GM21825 (cell line): ENCODE data around the gene GMDS.

Experiments used
- ATAC-seq: cut with Tn5 transposase; IDR thresholded peaks from one replicate; pipeline ENCODE4 v1.9.1; 2021; ENCODE audit warnings: mild to moderate bottlenecking, moderate library complexity; ENCODE audit not compliant: unreplicated experiment

Gene GMDS

DNA sequence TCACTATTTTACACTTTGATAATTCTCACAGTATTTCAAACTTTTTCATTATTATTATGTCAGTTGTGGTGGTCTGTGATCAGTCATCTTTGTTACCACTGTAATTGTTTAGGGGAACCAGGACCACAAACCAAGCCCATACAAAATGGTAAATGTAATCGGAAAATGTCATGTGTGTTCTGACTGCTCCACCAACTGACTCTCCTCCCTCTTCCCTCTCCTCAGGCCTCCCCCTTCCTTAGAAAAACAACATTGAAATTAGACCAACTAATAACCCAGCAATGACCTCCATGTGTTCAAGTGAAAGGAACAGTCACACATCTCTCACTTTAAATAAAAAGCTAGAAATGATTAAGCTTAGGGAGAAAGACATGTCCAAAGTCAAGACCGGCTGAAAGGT is 63.8 kb downstream of the GMDS start:
- no peak for ATAC-seq

DNA sequence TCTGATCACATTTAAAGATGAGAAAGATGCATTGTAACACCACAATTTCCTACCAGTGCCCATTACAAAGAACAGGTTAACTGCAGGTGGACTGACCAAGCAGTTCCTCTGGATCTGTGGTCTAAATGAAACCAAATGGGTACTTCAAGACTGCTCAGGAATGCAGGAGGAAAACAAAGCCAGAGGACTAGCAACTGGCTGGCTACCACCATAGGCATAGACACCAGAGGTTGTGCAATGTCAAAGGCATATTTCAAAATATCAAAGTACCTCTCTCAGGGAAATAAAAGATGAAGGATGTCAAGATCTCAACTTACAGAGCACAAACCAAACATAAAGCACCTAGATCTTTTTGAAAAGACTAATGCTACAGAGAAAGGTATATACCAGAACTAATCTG is 65.5 kb downstream of the GMDS start:
- no peak for ATAC-seq

DNA sequence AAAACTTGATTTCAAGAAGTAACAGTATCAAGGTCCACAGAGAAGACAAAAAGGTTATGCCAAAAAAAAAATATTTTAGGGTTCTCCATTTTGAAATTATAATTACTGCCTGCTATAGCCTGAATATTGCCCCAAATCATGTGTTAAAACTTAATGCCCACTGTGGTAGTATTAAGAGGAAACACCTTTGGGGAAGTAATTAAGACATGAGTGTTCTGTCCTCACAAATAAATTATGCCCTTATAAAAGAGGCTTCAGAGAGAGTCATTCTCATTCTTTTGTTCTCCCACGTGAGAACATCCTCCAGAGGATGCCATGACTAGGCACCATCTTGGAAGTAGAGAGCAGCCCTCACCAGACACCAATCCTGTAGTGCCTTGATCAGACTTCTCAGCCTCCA is 66.2 kb downstream of the GMDS start:
- ATAC-seq = no peak

DNA sequence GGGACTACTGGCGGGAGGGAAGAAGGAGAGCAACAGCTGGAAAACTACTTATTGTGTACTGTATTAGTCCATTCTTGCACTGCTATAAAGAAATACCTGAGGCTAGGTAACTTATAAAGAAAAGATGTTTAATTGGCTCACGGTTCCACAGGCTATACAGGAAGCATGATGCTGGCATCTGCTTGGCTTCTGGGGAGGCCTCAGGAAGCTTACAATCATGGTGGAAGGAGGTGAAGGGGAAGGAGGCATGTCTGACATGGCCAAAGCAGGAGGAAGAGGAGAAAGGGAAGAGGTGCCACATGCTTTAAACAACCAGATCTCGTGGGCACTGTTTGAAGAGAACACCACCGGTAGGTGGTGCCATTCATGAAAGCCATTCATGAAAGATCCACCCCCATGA is 67.3 kb downstream of the GMDS start:
- ATAC-seq = no peak

DNA sequence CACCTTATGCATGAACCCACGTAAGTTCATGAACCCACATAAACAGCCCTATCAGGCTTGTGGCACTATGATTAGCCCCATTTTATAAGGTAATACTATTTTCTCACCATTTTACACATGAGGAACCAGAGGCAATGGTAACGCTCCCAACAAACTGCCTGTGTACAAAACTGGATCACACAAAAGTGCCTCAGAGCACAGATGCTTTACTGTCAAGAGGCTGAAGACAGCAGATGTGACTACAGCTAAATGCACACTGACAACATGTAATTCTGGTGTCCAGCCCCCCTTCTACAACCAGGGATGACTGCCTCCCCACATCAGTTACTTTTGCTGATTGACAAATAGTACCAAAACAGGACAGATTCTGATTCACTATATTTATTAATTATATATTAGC is 69.6 kb downstream of the GMDS start:
- no peak for ATAC-seq

DNA sequence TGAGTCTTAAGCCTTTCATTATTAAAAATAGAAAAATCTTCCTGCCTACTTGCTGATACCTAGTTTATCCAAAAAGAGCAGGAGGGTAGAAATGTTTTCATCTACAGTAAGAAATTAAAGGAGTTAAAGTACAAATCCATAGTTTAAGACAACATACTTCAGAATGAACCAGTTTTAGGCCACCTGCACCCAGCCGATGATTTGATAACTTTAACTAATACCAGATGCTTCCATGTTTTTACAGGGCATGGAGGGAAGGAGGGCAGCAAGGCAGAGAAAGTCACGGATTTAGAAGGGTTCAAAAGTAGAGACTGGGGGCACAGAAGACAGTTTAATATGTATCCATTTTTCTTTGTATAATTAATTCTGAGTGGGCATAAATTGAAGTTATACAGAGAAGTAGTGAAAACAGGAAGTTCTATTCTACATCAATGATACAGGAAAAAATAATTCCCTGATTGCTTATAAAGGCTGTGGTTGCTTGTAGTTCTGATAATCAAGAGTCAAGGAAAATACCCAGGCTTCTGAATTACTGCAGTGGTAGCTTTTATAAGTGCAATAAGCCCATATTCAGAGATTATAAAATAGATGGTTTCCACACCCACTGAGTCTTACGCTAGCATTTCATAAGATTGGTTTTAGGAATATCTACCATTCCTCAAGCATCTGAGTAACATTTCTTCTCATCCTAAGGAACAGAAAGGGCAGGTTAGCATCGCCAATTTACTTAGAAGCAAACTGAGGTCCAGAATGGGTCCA is 72.0 kb downstream of the GMDS start:
- no peak for ATAC-seq

DNA sequence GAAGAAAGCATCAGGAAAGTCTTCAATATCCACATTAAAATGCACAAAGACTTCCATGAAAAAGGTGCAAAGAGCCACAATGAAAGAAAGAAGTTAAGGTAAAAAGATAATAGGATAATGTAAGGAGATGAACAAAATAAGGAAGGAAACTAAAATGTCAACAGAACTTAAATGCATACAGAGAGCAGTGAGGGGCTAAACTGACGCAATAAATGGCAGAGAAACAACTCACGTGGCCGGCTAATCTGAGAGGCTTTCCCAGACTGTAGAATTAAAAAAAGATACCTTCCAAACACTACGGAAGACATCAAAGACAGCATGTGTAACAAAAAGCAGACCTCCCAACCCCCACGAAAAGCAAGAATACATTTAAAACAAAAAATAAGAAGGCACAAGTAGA is 73.7 kb downstream of the GMDS start:
- ATAC-seq = no peak

DNA sequence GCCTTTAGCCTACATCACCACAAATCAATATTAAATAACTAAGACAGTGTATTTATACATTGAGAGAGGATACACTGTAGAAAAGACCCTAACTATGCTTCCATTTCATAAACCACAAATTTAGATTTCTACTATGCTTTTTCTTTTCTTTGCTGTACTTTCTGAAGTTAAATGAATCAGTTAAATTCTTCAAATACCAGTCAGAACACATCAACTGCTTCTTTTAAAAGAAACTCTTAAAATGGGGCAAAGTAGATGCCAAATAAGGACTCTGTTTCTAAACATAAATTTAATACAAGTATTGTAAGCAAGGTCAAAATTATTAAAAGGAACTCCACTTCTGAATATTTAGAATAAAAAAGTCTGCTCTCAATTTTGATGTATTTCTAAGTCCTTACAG is 76.9 kb downstream of the GMDS start:
- ATAC-seq = no peak

DNA sequence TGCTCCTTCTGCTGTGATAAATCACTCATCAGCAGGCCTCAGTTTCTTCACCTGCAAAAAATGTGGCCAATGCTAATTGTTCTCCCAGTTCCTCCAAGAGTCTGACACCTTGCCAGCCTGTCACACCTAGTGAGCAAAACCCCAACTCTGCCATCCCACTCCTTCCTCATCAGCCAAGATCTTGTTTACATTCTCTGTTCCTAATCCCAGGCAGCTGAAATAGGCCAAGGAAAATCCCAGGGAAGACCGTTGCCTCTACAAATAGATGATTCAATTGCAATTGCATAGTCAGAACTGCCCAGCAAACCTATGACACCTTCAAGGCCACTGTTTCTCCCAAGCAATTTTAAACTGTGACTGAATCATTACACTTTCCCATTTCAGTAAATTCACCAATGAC is 78.7 kb downstream of the GMDS start:
- no peak for ATAC-seq

DNA sequence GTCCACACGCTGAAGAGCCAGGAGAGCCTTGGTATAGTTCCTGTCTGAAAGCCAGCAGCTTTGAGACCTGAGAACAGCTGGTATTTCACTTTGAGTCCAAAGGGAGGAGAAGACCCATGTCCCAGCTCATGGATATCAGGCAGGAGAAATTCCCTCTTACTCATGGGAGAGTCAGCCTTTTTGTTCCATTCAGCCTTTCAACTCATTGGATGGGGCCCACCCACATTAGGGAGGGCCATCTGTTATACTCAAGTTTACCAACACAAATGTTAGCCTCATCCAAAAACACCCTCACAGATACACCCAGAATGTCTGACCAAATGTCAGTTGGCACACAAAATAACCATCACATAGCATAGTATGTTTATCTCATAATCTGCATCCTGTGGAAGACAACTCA is 80.1 kb downstream of the GMDS start:
- ATAC-seq = no peak

DNA sequence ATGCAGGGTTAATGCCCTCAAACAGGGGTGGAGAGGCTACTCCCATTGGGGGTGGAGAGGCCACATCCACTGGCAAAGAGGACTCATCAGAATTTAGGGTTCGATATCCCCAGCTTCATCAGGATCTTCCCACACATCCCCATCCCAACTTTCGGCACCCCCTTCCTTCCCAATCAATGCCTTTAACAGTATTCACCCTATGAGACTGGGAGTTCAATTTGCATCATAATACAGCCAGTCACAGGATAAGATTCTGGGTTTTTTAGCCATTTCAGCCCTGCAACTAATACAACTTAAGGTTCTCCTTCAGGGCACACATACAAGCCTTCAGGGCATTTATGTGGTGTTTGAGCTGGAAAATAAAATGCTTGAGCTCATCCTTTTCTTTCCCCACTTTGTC is 80.9 kb downstream of the GMDS start:
- ATAC-seq = no peak

DNA sequence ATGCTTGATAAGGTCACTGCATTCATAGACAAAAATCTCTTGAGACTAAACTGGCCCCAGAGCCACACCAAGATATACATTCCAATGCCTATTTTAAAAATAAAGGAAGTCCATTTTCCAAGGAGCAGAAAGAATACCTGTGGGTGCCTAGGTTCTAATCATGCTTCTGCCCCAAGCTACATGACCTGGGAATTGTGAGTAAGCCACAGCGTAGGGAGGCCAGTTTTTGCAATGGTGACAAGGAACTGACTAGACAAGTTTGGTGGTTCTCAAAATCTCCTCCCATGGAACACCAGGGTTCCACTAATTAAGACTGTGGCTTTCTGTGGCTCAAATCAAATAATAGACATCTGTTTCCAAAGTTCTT is 83.3 kb downstream of the GMDS start:
- no peak for ATAC-seq

DNA sequence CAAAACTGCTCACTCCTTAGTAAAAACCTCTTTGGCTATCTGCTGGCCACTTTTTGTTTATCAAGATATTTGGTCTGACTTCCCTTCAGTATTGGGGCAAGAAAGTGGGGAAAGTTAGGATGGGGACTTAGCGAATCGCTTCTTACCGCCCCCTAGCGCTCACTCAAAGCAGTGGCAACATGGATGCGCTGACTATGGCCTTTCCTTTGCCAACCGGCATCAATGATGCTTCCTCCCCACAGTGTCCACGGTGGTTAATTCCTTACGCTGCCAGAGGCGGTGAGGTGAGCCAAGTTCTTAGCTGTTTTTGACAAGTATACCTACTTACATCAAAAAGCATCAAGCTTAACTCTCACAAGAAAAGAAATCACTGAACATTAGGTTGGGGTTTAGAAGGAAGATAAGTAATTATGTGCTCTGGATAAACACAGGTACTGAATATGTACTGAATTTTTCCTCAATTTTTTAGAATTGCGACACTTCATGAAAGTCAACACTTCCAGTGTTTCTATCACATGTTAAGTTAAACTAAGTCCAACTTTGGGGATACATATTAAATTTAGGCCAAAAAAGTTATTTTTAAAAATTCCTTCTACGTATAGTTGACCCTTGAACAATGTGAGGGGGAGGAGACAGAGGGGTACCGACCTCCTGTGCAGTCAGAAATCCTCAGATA is 86.7 kb downstream of the GMDS start:
- ATAC-seq = no peak

DNA sequence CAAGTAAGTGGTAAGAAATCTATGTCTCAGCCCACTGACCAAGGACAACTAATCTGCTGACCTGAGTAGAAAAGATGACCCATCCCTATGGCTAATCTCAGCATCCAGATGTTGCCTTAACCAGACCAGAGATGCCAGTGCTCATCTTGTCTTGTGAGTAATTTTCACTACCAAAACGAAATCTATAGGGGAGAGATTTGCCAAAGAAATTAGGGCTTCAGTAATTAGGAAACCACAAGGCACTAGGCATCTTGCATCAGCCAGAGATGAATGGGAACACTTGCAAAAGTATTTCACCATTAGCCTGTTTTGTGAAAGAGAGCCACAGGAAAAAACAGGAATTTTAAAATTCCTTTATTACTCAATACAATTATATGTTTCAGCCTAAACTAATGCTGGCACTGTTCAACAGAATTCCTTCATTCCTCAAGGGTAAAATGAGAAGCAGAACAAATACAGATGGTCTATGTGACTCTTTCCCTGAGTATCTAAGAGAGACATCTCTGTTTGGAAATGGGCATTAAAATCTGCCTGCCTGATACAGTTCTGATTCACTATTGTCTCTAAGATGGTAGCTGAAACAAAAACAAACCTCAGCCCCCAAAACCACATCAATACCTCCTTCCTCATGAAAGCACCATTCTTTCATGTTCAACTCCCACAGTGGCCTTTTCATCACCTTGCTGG is 87.8 kb downstream of the GMDS start:
- no peak for ATAC-seq

DNA sequence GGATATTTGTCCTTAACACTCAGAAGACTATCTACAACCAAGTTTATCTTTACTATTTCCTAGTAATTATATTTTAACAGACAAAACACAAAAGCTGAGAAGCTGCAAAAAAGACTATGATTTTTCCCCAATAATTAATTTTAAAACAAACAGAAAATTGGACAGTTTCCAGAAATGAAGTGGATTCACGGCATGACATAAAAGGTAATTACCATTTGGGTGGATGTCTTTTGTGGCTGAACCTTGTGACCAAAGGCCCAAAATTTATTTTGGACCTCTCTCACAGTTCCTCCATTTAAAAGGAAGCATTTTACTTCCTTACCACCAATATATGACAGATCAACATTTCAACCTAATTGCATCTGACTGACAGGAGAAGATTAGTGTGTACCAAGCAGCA is 90.2 kb downstream of the GMDS start:
- ATAC-seq = no peak

DNA sequence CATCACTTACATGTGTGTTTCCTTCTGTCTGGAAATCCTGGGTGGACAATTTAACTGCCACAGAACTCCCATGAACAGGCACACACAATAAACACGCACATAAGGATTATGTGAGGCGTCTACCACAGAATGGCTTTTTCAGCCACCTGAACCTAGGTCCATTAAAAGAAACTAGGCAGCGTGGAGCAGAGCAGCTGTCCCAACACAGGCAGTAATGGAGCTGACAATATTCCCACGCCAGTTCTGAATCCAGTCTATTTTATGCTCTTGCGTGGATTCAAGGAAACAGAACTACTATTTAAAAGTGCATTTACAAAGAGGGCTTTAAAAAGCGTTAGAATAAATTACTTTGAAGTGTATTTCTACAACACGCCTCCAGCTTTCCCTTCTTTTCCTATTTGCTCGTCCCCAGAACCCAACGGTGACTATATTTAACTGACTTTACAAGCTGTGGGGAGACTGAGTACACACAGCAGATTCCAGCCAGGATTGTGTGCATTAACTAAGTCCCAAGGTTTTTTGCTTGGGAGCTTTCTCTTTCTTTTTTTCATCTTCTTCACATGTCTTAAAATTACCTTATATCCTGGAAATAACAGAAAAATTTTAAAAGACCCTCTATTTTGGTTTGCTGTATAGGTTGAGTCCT is 95.9 kb downstream of the GMDS start:
- ATAC-seq = no peak

DNA sequence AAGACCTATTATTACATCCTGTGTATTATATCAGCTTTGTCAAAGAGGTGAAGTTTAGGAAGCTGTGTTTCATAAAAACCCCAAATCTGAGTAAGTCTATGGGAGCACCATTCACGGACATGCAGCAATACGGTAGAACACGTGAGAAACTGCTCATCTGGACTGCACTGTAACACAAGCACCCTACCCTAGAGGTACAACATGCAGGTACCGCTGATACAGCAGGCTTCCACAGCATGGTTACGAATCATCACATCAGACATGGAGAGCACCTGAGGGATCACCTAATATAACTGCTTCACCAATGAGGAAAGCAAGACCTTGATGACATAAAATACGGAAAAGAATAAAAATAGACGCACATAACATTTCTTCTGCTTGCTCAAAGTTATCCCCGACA is 96.7 kb downstream of the GMDS start:
- no peak for ATAC-seq

DNA sequence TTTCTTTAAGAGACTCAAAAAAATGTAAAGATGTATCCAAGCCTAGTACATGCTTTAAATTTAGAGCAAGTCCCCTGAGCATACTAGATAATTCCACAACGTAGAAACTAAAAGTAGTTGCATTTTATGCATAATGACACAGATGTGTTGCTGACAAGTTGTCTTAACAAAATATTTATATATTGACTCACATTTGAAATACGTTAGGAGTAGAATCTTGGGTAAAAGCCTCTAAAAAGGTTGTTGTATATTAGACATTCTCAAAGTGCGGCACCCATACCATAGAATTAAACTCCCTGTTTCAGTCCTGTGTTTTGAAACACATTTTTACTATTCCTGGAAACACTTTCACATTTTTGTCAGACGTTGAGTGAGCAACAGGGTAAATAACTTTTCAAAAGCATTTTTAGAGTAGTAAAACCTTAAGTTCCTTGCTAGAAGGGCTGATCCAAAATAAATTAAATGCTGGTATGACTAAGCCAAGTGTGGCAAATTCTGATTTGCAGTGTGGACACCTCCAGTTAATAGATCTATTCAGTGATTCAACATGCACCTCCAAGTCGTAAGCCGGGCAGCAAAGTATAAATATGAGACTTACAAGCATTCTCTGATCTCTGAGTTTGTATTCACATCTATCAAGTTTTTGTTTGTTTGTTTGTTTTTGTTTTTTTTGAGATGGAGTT is 97.5 kb downstream of the GMDS start:
- ATAC-seq = no peak

DNA sequence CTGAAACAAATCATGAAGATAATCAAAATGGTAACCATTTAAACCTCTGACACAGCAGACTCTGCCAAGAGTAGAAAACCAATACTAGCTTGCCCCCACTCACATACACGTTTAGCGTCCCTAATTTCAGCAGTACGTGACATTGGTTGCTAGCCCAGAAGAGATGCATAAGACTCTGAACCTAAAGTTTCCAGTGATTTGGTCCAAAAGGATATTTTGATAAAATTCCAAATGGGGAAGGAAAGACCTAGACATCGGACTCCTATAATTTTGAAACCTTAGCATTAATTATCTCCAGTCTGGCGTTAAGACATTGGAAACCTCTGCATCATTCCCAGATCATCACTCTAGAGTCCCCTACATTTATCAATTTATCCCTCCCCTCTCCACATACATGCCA is 98.1 kb downstream of the GMDS start:
- ATAC-seq = no peak

DNA sequence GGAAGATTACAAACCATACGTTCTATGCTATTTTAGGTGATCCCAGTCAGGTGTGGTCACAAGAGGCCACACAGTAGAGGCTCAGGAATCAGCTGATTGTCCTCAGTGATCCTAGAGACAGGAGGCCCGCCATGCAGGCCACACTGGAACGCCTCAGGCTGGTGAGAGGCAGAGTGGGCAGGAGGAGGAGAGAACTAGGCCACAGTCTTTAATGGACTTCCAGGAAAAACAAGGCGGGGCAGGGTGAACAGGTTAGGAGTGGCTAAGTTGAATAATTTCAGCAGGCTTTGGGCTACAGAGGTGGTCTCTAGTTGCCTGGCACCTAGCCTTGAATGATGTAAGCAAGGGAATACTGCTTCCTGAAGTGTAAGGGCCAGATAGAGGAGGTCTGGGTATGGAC is 101.2 kb downstream of the GMDS start:
- ATAC-seq = no peak

DNA sequence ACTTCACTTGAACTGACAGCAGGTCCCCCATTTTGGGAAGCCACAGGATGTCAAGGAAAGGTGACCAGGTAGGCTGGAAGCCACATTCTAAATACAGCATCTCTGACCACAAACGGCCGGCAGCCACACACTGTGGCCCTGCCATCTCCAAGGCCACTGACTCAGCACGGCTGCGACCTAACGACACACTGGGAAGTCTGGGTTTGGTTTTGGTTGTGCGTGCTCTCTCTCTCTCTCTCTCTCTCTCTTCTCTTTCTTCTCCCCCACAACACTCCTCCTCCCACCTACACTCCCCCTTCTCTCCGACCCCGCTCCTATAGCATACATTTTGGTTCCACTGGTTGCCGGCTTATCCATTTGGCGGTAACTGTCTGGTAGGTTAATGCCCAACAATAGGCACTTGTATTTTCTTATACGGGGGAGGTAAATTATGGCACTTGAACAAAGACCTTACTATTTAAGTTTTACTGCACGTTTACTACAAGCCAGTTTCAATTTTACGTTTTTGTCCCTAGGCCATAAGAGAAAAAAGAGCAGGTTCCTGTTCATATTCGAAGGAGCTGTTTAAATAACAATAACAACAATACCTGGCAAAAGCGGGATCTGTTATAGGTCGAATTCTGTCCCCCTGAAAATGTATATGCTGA is 103.6 kb downstream of the GMDS start:
- ATAC-seq = no peak
